Stimulated activated CD4-positive, alpha-beta T cell treated with anti-CD3 and anti-CD28 coated beads, Interleukin-12 subunit alpha, Interleukin-12 subunit beta, amount 100 ng/mL, for 48 hours (primary cell): ENCODE results near the gene IQCM.

ENCODE experiments used
- DNase-seq, 3 donors: peaks; one replicate each; pipeline ENCODE4 v3.0.0-alpha.2; 2020; ENCODE audit warnings: low read depth in 2 of 3, low spot score in 1 of 3

The IQCM gene

DNA sequence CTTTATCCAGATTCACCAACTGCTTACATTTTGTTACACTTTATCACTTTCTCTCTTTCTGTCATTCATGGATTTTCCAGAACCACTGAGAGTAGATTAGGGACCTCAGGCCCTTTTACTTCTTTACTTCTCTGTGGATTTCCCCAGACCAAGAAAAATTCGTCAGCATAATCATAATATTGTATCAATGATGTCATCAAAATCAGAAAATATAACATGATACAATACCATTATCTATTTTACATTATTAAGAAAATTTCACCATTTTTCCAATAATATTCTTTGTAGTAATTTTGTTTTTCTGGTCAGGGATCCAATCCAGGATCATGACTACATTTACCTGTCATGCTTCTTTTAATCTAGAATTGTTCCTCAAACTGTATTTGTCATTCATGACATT lies 494.2 kb downstream of the IQCM start:
- DNase-seq: no peak

DNA sequence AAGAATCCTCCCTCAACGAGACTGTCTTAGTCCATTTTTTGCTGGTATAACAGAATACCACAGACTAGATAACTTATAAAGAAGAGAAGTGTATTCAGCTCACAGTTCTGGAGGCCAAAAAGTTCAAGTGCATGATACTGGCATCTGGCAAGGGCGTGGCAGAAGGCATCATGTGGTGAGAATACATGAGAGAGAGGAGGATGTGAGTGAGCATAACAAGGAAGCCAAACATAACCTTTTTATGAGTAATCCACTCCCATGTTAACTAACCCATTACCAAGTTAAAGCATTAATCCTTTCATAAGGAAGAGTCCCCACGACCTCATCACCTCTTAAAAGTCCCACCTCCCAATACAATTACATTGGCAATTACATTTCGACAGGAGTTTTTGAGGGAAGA lies 504.6 kb downstream of the IQCM start:
- DNase-seq: no peak

DNA sequence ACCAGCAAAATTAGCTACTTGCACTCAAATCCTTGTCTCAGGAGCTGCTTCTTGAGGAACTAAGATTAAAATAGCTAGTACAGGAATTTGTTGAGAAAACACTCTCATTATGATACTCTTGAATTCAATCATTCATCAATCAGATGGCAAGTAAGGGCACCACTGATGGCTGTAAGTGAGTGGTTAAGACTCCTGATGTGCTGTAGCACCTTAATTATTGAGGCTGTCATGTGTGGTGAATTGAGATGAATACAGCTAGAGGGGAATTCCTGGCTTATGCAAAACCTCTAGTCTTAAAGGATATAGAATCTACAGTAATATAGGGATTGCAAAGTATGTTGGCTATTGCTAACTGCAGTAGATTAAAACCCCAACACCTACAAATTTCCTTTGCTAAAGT lies 509.1 kb downstream of the IQCM start:
- DNase-seq: no peak
